Ovary (tissue), 9 donors: ENCODE data around the gene IDH3A. TPM values are rescaled to one million over a fixed set of nuclear protein-coding genes. Genes with fewer than 3 reads are reported as not detected.

Source experiments
- DNase-seq, 5 donors: peaks; one replicate each; pipeline ENCODE4 v3.0.0-alpha.2; 2019 to 2020
- H3K27ac ChIP-seq, 2 donors: fragments of 200-600 bp; one replicate each; pipeline versions ENCODE4 v1.5.1 to v1.8.0; 2019 to 2022
- H3K27me3 ChIP-seq: fragments of 200-600 bp; one replicate; pipeline ENCODE4 v1.8.0; 2022
- H3K36me3 ChIP-seq: fragments of 200-600 bp; sonication (generic); one replicate; pipeline ENCODE4 v1.5.1; 2019
- H3K4me1 ChIP-seq: one replicate; pipeline ENCODE4 v1.8.1; 2013; ENCODE audit warnings: mild to moderate bottlenecking, moderate library complexity; ENCODE audit not compliant: insufficient read depth
- H3K4me3 ChIP-seq: fragments of 200-600 bp; sonication (generic); one replicate; pipeline ENCODE4 v1.5.1; 2017
- H3K9me3 ChIP-seq, 2 donors: fragments of 200-600 bp in 1 of 2; sonication (generic) in 1 of 2; one replicate each; pipeline versions ENCODE4 v1.5.1 to v1.8.1; 2013 to 2019; ENCODE audit warnings: mild to moderate bottlenecking in 1 of 2, moderate library complexity in 1 of 2
- EP300 ChIP-seq: sonication (generic); formaldehyde crosslinking; IDR thresholded peaks from one replicate; pipeline ENCODE4 v1.6.1; 2017; ENCODE audit warnings: antibody characterized with exemption
- POLR2A ChIP-seq: fragments of 450-650 bp; IDR thresholded peaks from one replicate; pipeline ENCODE4 v1.6.1; 2017; ENCODE audit warnings: antibody characterized with exemption, mild to moderate bottlenecking, moderate library complexity
- WGBS, 3 donors: extraction: QIAGEN DNeasy Blood & Tissue Kit in 1 of 3; methylation state at CpG; one replicate each; pipeline versions ENCODE4 v1.1.5 to v1.1.7; 2013 to 2017; 5-methylcytosine and 5-hydroxymethylcytosine counted together
- intact Hi-C, 4 donors: fragments of 100-400 bp; cut with DNase I; formaldehyde crosslinking; loops; one replicate each; pipeline versions ENCODE4 v1.11.0 to v1.15.1; 2022 to 2023
- polyA plus RNA-seq, 2 donors: library from polyadenylated mRNA; stranded (reverse); fragments of 200-250 nt in 1 of 2; fragments of 350-450 nt in 1 of 2; fragmentation: Illumina TruSeq in 1 of 2; extraction: RNeasy Lipid Tissue Mini Kit (QIAGEN cat#74804) in 1 of 2; gene quantifications; one replicate each; pipeline ENCODE4 v1.2.3, GENCODE V29; 2013 to 2014
- total RNA-seq, 7 donors: library from RNA; depleted of rRNA in 2 of 7; stranded (reverse); fragments of >200 nt in 2 of 7; fragmentation: NEBNext Ultra II Directional in 3 of 7; extraction: Animal tissue kit (Norgen Biotek cat#: 25700) in 3 of 7; gene quantifications; one replicate each; pipeline versions ENCODE4 v1.1.0 to v1.2.4, GENCODE V29; 2016 to 2023
- TF ChIP-seq, protein P1 (sequence below), 3 donors: fragments of 450-650 bp in 2 of 3; fragments of 200-600 bp in 1 of 3; IDR thresholded peaks; one replicate each; pipeline versions ENCODE4 v1.5.1 to v1.8.0; 2016 to 2022; ENCODE audit warnings: antibody characterized with exemption in 3 of 3, mild to moderate bottlenecking in 1 of 3
- donor health status: DM: no; HTN: no; CAD: no; lungs with moderate emphysema.
- donor health status: DM: no; HTN: no; CAD: no.
- donor health status: Bipolar disorder and iron deficiency.
- donor health status: DM: yes; HTN: yes; CAD: no.
- donor health status: DM: no; HTN: no; CAD: no.
- donor health status: DM: yes; HTN: yes; CAD: no.

The IDH3A gene
- total and polyA plus RNA-seq, 9 donors = 19.4 to 82.4 (median 58.6) TPM

DNA sequence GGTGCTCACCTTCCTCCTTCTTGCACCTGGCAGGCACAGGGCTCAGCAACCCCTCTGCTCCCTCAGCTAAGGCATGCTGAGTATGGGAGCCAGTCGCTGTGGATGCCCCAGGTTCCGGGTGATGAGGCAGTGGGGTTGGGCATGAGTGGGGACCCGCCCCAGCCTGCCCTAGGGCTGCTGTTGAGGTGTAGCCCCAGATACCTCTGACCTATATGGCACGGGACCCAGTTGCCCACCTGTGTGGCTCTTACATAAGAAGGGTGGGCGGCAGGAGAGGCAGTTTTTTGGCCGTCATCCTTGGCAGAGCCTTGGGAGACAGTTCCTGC lies 64.2 kb downstream of the IDH3A start:
- no peak for DNase-seq
- no peak overlapping the region for H3K4me3 ChIP-seq
- no peaks in the 10 kb centered on the region for H3K27me3 ChIP-seq
- H3K36me3 ChIP-seq = no peaks in the 10 kb centered on the region
- intact Hi-C loops = no loop called here
- TF ChIP-seq, protein P1, sequence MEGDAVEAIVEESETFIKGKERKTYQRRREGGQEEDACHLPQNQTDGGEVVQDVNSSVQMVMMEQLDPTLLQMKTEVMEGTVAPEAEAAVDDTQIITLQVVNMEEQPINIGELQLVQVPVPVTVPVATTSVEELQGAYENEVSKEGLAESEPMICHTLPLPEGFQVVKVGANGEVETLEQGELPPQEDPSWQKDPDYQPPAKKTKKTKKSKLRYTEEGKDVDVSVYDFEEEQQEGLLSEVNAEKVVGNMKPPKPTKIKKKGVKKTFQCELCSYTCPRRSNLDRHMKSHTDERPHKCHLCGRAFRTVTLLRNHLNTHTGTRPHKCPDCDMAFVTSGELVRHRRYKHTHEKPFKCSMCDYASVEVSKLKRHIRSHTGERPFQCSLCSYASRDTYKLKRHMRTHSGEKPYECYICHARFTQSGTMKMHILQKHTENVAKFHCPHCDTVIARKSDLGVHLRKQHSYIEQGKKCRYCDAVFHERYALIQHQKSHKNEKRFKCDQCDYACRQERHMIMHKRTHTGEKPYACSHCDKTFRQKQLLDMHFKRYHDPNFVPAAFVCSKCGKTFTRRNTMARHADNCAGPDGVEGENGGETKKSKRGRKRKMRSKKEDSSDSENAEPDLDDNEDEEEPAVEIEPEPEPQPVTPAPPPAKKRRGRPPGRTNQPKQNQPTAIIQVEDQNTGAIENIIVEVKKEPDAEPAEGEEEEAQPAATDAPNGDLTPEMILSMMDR (IDR thresholded peaks at IDR 0.05) = no peak
- TF ChIP-seq POLR2A (no peak), EP300 (no peak)
- no peaks in the 10 kb centered on the region for H3K9me3 ChIP-seq
- H3K27ac ChIP-seq = no peak overlapping the region
- WGBS, 3 donors = 90 to 93% (median 90%) methylated on average over 6 of the region's 6 CpGs
- peaks cover 2% of the 10 kb centered on the region for H3K4me1 ChIP-seq

DNA sequence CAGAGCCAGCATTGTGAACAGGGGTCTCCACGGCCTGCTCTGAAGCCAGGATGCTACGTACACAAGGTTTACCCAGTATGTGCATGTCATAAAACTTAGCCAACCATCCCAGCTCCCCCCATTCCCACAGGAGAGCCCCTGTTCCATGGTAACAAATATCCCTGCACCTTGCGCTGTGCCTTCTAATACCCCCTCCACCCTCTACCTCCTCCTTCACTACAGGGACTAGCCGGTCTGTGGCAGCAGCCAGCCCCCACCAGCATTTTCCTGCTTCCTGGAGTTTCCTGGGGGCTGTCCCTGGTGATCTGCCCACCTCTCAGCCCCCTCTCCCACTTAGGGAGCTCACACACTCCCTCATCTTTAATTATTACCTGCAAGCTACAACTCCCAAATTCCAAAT lies 64.8 kb downstream of the IDH3A start:
- peaks cover 2% of the 10 kb centered on the region for H3K4me1 ChIP-seq
- H3K36me3 ChIP-seq = no peaks in the 10 kb centered on the region
- 82 to 92% (median 88%) methylated on average over 4 of the region's 4 CpGs for WGBS, 3 donors
- no peak overlapping the region for H3K4me3 ChIP-seq
- H3K27me3 ChIP-seq = no peaks in the 10 kb centered on the region
- intact Hi-C loops = no loop called here
- H3K27ac ChIP-seq = no peak overlapping the region
- TF ChIP-seq EP300 (no peak), POLR2A (no peak)
- TF ChIP-seq, protein P1 (IDR thresholded peaks at IDR 0.05) = no peak
- no peak for DNase-seq
- no peaks in the 10 kb centered on the region for H3K9me3 ChIP-seq

GRCh38 chr15:78216276-78217104 lies 67.3 kb downstream of the IDH3A start:
- Histone ChIP-seq H3K27ac (no peak overlapping the region), H3K36me3 (no peaks in the 10 kb centered on the region), H3K4me3 (no peak overlapping the region), H3K9me3 (no peaks in the 10 kb centered on the region), H3K27me3 (no peaks in the 10 kb centered on the region), H3K4me1 (peaks cover 4% of the 10 kb centered on the region)
- TF ChIP-seq POLR2A = no peak
- 55 to 67% (median 56%) methylated on average over 7 of the region's 7 CpGs for WGBS, 3 donors
- intact Hi-C loops = loop anchor here in 1 of 4 donors (5.0 kb wide), 1 partner anchor 719 kb away; no protein-coding TSS in a partner anchor
- no peak for DNase-seq

DNA sequence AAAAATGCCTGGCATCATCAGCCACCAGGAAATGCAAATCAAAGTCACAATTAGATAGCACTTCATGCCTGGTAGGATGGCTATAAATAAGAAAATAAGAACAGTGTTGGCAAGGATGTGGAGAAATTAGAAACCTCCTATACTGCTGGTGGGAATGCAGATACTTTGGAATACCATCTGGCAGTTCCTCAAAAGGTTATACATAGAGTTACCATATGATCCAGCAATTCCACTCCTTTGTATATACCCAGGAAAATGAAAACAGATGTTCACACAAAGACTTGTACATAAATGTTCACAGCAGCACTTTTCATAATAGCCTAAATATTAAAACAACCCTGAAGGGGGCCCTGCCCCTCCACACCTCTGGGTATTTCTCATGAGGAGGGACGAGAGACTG lies 71.6 kb downstream of the IDH3A start:
- Histone ChIP-seq H3K9me3 (no peaks in the 10 kb centered on the region), H3K4me3 (no peak overlapping the region), H3K27me3 (no peaks in the 10 kb centered on the region), H3K4me1 (peaks cover 4% of the 10 kb centered on the region), H3K27ac (no peak overlapping the region), H3K36me3 (no peaks in the 10 kb centered on the region)
- WGBS, 3 donors = 71 to 85% (median 75%) methylated on average over 1 of the region's 1 CpG
- no peak for TF ChIP-seq EP300
- no peak for TF ChIP-seq POLR2A
- TF ChIP-seq, protein P1 (IDR thresholded peaks at IDR 0.05) = no peak
- no peak for DNase-seq
- intact Hi-C loops = no loop called here

Other genes starting within 250 kb of the IDH3A start
- gene TBC1D2B, start 71.7 kb upstream of the IDH3A start, total RNA-seq = 100 to 1,000 TPM in 4 of 7 donors, 10 to 100 TPM in 3; 42.3 to 146 (median 115) TPM
- gene TBC1D2B, start 71.7 kb upstream of the IDH3A start, polyA plus RNA-seq = 100 to 1,000 TPM in 1 of 2 donors, 10 to 100 TPM in 1; 53.3 to 122 TPM
- gene SH2D7, start 56.8 kb upstream of the IDH3A start, total RNA-seq = not detected
- not detected for gene SH2D7, start 56.8 kb upstream of the IDH3A start, polyA plus RNA-seq
- 10 to 100 TPM in 3 of 7 donors, 1 to 10 TPM in 4; 1.7 to 12.4 (median 9.6) TPM for gene CIB2, start 17.9 kb upstream of the IDH3A start, total RNA-seq
- gene CIB2, start 17.9 kb upstream of the IDH3A start, polyA plus RNA-seq = 1 to 10 TPM; 5.3 to 8.2 TPM
- gene ACSBG1, start 85.2 kb downstream of the IDH3A start, total RNA-seq = 1 to 10 TPM in 1 of 7 donors, under 1 TPM in 4, not detected in 2; 0.15 to 2.2 (median 0.57) TPM
- gene ACSBG1, start 85.2 kb downstream of the IDH3A start, polyA plus RNA-seq = under 1 TPM; 0.30 to 0.45 TPM
- 10 to 100 TPM in 4 of 7 donors, 1 to 10 TPM in 3; 4.9 to 18.0 (median 12.2) TPM for gene DNAJA4, start 115.2 kb downstream of the IDH3A start, total RNA-seq
- 10 to 100 TPM in 1 of 2 donors, 1 to 10 TPM in 1; 7.3 to 23.7 TPM for gene DNAJA4, start 115.2 kb downstream of the IDH3A start, polyA plus RNA-seq
- 10 to 100 TPM; 38.1 to 52.3 (median 43.5) TPM for gene SKIC8, start 150.2 kb downstream of the IDH3A start, total RNA-seq
- gene SKIC8, start 150.2 kb downstream of the IDH3A start, polyA plus RNA-seq = 10 to 100 TPM; 51.3 to 63.5 TPM
- under 1 TPM in 1 of 7 donors, not detected in 6; 0.56 TPM for gene CRABP1, start 191.0 kb downstream of the IDH3A start, total RNA-seq
- 1 to 10 TPM in 1 of 2 donors, under 1 TPM in 1; 0.40 to 2.7 TPM for gene CRABP1, start 191.0 kb downstream of the IDH3A start, polyA plus RNA-seq